HG03354 (cell line): ENCODE measurements around the gene RPL12.

Source experiments
- ATAC-seq: cut with Tn5 transposase; IDR thresholded peaks from one replicate; pipeline ENCODE4 v1.9.1; 2021; ENCODE audit warnings: mild to moderate bottlenecking; ENCODE audit not compliant: unreplicated experiment, poor library complexity, severe bottlenecking

Gene RPL12

DNA sequence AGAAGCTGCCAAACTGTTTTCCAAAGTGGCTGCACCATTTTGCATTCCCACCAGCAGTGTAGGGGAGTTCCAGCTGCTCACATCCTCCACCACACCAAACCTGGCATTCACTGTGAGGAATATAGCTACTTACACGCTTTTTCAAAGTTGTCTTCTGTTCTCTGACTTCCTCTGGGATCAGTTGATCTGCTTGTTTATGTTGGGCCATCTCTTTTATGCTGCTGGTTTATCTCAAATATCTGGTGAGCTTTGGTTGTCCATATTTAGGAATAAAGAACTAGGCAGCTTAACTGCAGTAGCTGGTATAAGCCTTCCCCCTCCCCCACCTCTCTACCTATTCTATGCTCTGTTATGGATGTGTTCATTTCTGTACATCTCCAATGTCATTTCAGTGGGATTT, 35.5 kb downstream of the RPL12 start:
- no peak for ATAC-seq

- ATAC-seq: no peak
These were observed 36.1 kb downstream of the RPL12 start for GRCh38 chr9:127415141-127415540.

DNA sequence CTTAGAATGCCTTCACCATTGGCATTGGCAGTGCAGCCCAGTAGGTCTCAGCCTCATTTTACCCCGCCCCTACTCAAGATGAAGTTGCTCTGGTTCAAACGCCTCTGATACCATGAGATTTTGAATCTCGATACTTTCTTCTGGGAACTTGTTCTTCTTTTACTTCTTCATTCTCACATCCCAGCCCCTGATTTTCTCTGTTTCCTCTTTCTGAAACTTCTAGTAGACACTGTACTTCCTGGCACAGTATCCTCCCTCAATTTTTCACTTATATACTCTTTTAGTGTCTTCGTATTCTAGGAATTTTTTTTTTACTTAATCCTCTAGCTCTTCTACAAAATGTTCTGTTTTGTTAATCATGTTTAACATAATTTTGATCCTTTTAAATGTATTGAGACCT, 40.1 kb downstream of the RPL12 start:
- ATAC-seq: no peak

- ATAC-seq: no peak
These were observed 43.7 kb downstream of the RPL12 start for GRCh38 chr9:127407492-127407843.

GRCh38 chr9:127406799-127407491, 44.3 kb downstream of the RPL12 start:
- ATAC-seq: no peak

DNA sequence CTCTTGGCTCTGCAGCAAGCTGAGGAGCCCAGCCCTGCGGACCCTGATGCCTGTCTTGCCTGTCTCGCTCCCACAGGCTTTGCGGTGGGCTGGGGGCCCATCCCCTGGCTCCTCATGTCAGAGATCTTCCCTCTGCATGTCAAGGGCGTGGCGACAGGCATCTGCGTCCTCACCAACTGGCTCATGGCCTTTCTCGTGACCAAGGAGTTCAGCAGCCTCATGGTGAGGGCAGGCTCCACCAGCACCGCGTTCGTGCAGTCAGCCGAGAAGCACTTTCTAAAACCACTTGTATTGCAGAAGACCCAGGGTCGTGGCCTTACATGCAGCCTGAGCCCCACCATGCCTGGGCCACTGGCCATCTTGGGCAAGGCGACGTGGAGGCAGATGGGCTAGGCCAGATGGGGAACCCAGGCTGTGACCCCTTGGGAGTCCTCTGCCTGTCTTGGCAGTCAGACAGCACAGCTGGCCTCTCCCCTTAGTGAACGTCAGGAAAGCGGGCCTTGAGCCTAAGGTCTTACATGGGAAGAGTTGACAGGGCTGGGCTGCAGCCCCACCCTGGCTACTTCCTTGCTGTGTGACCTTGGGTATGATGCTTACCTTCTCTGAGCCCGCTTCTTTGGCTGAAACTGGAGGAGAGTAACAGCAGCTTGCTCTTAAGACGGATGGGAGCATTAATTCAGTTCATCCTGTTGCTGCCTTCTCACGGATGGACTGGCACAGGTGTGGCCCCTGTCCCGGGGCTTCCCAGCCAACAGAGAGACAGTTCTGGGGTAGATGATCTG, 45.7 kb downstream of the RPL12 start:
- ATAC-seq: no peak

- no peak for ATAC-seq
These were observed 46.6 kb downstream of the RPL12 start for GRCh38 chr9:127404631-127405030.

- no peak for ATAC-seq
These were observed 47.6 kb downstream of the RPL12 start for GRCh38 chr9:127403507-127404192.

DNA sequence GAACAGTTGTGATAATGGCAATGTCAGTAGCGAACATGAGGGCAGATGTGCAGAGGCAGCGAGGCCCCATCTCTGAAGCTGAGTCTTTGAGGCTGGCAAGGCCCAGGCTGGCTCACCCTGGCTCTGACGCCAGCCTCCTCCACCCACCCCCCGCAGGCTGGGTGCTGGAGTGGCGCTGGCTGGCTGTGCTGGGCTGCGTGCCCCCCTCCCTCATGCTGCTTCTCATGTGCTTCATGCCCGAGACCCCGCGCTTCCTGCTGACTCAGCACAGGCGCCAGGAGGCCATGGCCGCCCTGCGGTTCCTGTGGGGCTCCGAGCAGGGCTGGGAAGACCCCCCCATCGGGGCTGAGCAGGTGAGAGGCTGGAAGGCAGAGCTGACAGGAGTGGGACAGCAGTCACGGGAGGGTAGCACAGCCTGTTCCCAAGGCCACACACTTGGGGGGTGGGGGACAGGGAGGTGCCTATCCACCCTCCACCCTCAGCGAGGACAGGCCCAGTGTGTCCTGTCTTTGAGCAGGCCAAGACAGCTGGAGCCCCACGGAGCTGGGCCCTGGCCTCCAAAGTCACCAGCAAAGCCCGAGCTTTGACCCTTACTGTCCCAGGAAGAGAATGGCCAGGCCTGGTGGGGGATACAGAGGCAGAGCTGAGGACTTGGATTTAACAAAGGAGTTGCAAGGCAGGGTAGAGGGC, 48.7 kb downstream of the RPL12 start:
- no peak for ATAC-seq

DNA sequence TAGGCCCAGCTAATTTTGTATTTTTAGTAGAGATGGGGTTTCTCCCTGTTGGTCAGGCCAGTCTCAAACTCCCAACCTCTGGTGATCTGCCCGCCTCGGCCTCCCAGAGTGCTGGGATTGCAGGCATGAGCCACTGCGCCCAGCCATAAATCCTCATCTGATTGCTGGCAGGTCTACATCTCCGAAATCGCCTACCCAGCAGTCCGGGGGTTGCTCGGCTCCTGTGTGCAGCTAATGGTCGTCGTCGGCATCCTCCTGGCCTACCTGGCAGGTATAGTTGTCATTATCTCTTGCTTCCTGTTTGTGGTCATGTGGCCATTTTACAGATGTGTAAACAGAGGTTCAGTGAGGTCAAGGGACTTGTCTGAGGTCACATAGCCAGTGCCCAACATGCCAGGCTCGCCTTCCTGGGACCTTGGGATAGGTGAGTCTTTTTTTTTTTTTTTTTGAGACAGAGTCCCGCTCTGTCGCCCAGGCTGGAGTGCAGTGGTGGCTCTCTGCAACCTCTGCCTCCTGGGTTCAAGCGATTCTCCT, 51.4 kb downstream of the RPL12 start:
- ATAC-seq: no peak

DNA sequence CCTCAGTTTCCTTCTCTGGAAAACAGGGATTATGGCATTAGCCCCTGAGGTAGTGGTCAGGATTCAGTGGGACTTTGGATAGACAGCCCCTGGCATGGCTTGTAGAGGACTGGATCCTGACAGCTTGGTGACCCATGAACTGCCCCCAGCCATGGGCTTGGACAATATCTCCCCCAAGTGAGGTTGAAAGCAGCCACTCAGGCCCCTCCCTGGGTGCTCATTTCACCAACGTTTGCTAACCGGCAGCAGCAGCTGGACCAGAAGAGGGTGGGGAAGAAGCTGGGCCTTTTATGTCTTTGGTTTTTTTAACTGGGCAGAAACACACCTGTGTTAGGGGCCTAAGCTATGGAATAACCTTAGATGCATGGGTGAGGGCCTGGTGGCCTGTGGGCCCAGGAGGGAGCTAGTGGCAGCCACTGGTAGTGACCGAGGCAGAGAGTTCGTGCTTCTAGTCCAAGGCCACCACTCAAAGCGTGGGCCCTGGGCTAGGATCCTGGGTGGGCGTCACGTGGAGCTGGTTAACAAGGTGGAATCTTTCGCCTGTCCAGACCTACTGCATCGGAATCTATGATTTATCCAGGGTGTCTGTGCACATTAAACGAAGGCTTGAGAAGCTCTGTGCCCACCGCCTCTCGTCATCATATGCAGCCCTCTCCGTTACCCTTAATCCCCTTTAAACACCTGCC, 52.3 kb downstream of the RPL12 start:
- ATAC-seq: no peak

GRCh38 chr9:127398275-127398647, 52.9 kb downstream of the RPL12 start:
- ATAC-seq: no peak
